GM19438 (cell line): Measurements from ENCODE around the gene PRCP.

Experiments
- ATAC-seq: cut with Tn5 transposase; IDR thresholded peaks from one replicate; pipeline ENCODE4 v1.9.1; 2021; ENCODE audit warnings: low read depth; ENCODE audit not compliant: unreplicated experiment

Gene PRCP

GRCh38 chr11:82837650-82838049, 62.6 kb downstream of the PRCP start:
- ATAC-seq: no peak

- no peak for ATAC-seq
Observed at GRCh38 chr11:82832983-82833382, 67.2 kb downstream of the PRCP start.

GRCh38 chr11:82831364-82831763, 68.9 kb downstream of the PRCP start:
- ATAC-seq: no peak

GRCh38 chr11:82830746-82831145, 69.5 kb downstream of the PRCP start:
- no peak for ATAC-seq

DNA sequence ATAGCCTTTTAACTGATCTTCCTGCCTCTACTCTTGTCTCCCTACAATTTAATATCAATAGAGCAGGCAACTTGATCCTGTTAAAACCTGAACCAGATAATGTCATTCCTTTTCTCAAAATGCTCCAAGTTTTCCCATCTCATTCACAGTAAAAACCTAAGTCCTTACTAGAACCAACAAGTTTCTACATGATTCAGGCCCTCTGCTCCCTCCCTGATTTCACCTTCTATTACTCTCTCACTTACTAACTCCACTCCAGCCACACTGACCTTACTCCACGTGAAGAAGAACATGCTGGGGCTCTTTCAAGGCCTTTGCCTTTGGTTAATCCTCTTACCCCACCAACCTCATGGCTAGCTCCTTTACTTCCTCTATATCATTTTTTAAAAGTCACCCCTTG, 71.1 kb downstream of the PRCP start:
- no peak for ATAC-seq

- ATAC-seq: no peak
Observed at GRCh38 chr11:82828472-82828871, 71.8 kb downstream of the PRCP start.

DNA sequence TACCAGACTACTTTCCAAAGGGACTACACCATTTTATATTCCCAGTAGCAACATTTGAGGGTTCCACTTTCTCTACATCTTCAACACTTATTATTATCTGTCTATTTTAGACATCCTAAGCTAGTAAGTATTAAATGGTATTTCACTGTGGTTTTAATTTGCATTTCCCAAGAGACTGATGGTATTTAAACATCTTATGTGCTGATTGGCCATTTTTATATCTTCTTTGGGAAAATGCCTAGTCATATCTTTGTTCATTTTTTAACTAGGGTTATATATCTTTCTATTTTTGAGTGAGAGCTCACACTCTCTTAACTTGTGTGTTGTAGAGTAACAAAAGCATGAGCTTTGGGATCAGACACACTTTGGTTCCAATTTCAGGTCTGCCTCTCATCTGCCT, 73.7 kb downstream of the PRCP start:
- ATAC-seq: no peak

GRCh38 chr11:82823647-82824619, 76.3 kb downstream of the PRCP start:
- no peak for ATAC-seq

DNA sequence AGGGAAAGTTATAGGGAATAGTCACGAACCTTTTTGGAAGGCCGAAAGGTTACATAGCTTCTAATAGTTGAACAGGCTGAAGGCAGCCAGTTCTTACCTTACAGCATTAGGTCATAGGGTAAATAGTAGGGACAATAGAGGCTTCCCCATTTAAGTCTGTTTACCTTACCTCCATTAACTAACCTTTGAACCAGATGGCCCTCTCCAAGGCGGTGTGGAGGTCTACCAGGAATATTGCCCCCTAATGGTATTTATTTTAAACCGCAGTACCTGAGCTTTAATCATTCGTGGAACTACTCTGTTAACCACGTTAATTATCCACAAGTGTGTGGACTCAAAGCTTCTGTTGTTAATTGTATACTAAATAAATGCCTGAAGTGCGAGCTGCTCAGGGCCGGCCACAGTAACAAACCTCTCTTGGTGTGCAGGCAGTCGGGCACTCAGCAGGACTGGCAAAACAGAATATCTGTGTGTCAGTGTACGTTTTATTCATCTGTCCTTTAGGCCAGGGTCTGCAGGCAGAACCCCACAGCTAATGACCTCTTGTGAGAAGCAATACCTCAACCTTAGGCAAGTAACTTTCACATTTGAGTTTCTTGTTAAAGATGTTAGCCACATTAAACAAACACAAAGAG, 81.7 kb downstream of the PRCP start:
- ATAC-seq: no peak

DNA sequence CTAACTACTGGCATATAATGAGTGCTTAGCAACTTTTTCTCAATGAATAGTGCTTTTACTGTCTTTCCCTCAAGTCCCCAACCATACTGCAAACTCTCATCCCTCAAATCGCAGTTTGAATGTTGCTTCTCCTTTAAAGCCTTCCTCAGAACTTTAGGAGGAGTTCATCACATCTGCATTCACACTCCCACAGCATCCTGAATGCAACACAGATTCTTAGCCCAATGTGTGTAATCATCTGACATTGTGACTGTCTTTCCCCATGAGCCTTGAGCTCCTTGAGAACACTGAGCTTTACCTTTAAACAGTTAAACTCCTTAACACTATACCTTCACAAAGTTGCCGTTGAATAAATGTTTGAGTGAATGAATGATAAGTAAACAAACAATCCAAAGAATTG, 84.8 kb downstream of the PRCP start:
- no peak for ATAC-seq

DNA sequence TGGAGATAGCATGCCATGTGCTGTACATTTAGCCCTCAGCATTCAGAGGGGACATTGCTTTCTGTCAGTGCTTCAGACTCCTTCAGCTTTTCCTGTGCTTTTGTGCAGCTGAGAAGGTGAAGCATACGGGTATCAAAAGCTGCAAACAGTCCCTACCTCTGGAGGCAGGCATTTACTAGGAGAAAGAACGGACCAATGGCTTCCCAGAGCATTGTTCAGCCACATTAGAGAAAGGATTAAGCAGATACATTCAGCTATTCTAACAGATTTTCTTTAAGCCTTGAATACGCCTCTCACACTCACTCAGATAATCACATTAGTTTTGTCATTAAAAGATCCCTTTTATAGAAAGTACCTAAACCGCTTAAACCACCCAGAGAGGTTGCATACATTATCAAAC, 85.9 kb downstream of the PRCP start:
- ATAC-seq: no peak

GRCh38 chr11:82811369-82811768, 88.9 kb downstream of the PRCP start:
- no peak for ATAC-seq

DNA sequence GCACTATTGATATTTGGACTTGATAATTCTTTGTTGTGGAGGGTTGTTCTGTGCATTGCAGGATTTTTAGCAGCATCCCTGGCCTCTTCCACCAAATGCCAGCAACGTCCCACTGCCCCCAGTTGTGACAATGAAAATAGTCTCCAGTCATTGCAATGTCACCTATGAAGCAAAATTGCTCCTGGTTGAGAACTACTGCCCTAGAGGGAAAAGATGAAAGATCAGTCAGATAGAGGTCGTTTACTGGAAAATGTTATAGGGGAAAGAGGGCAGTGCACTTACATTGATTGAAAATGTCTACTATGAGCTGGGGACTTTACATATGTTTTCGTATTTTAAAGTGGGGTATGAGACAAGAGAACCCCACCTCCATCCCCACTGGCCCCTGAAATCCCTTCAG, 89.5 kb downstream of the PRCP start:
- ATAC-seq: no peak

DNA sequence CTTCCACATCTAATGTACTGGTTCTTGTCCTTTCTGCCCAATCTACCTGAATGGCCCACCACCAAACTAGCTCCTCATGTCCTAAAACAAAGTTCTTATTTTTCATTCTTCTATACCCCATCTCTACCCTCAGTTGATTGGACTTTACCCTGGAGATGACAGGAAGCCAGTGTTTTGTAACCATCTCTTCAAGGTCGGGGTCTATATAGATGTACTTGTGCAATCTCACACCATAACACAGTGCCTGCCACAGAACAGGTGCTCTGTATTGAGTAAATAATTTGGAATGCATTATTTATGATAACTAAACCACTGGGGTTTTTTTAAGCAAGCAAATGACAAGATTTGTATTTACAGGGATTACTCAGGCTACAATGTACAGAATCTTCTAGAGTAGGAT, 89.9 kb downstream of the PRCP start:
- no peak for ATAC-seq

DNA sequence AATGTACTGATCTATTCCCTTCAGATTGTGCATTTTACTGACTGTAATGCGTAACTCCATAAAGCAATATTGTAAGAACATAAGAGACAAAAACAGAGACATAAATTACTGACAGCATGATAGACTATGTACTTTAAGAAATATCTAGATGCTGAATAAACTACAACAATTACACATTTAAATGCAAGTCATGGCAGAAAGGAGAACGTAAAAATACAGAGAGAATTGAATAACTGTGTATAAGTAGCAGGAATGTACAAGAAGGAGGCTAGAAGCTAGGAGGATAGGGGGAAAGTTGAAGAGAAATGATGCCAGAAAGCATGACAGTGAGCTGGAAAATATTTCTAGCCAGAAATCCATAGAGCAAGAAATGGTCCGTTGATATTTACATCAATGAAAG, 92.6 kb downstream of the PRCP start:
- ATAC-seq: no peak

GRCh38 chr11:82802710-82803109, 97.5 kb downstream of the PRCP start:
- no peak for ATAC-seq

GRCh38 chr11:82796998-82797961, 103.0 kb downstream of the PRCP start:
- ATAC-seq: no peak

GRCh38 chr11:82794490-82794889, 105.7 kb downstream of the PRCP start:
- no peak for ATAC-seq

GRCh38 chr11:82792822-82793569, 107.2 kb downstream of the PRCP start:
- no peak for ATAC-seq

DNA sequence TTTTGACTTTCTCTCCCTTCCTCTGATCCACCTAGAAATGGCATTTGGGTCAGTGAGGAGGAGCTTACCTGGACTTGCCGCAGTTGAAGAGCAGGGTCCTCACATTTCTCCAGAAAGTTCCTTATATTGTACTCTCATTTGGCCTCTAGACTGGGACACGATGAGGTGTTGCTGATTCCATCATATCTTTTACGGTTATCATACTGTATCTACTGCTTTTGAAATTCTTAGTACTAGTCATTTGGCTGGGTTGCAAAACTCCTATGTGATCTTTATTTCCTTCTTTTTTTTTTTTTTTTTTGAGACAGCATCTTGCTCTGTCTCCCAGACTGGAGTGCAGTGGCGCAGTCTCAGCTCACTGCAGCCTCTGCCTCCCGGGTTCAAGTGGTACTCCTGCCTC, 107.9 kb downstream of the PRCP start:
- ATAC-seq: no peak
